K562 (cell line): ENCODE data around the gene SNX33. TPM values are rescaled to one million over a fixed set of nuclear protein-coding genes. Genes with fewer than 3 reads are reported as not detected.

Experiments
- CREB3L1 ChIP-seq: fragments of 450-650 bp; IDR thresholded peaks from 2 replicates; pipeline ENCODE4 v1.6.1; 2014; ENCODE audit warnings: low read depth, mild to moderate bottlenecking, moderate library complexity, borderline replicate concordance
- E4F1 ChIP-seq: fragments of 250-450 bp; sonication (Bioruptor Pico); IDR thresholded peaks from 2 replicates; pipeline ENCODE4 v1.5.0; 2021; ENCODE audit warnings: mild to moderate bottlenecking, borderline replicate concordance
- ERF ChIP-seq: fragments of 450-650 bp; formaldehyde crosslinking; IDR thresholded peaks from 2 replicates; pipeline ENCODE4 v1.4.0; 2020; ENCODE audit warnings: mild to moderate bottlenecking, mixed read lengths
- ESRRA ChIP-seq: fragments of 450-650 bp; IDR thresholded peaks from 2 replicates; pipeline ENCODE4 v1.6.1; 2014; ENCODE audit warnings: low read depth, mild to moderate bottlenecking, moderate library complexity, borderline replicate concordance
- ETV6 ChIP-seq, 3 experiments: fragments of 150-350 bp in 1 of 3; sonication (generic) in 1 of 3; formaldehyde crosslinking in 1 of 3; IDR thresholded peaks; 2 replicates each; pipeline versions ENCODE4 v1.6.1 to v1.8.0; 2014 to 2022; ENCODE audit warnings: borderline replicate concordance in 2 of 3, low read depth in 2 of 3, antibody characterized with exemption in 1 of 3, low read length in 1 of 3, mild to moderate bottlenecking in 1 of 3, missing genetic modification reagents in 1 of 3
- HNRNPUL1 ChIP-seq: fragments of 200-400 bp; formaldehyde crosslinking; IDR thresholded peaks from 2 replicates; pipeline ENCODE4 v1.6.1; 2017; ENCODE audit warnings: low read length
- MAFK ChIP-seq: IDR thresholded peaks from 2 replicates; pipeline ENCODE4 v1.6.1; 2011; ENCODE audit warnings: low read length, improper control_type of control experiment
- POU5F1 ChIP-seq: fragments of 150-350 bp; IDR thresholded peaks from 2 replicates; pipeline ENCODE4 v1.6.1; 2014; ENCODE audit warnings: borderline replicate concordance, low read length, low read depth, mild to moderate bottlenecking; ENCODE audit not compliant: partially characterized antibody
- SMARCB1 ChIP-seq: IDR thresholded peaks from 2 replicates; pipeline ENCODE4 v1.6.1; 2011; ENCODE audit warnings: improper control_type of control experiment, low read depth; ENCODE audit not compliant: insufficient read length
- TCF7L2 ChIP-seq: fragments of 150-350 bp; IDR thresholded peaks from 2 replicates; pipeline ENCODE4 v1.6.1; 2016; ENCODE audit warnings: low read depth, mild to moderate bottlenecking, low read length, moderate library complexity
- ZBTB7A ChIP-seq: IDR thresholded peaks from 2 replicates; pipeline ENCODE4 v1.6.1; 2011; ENCODE audit warnings: low read depth, mild to moderate bottlenecking, low read length, moderate library complexity, borderline replicate concordance; ENCODE audit not compliant: control insufficient read depth
- ZBTB9 ChIP-seq: fragments of 450-650 bp; formaldehyde crosslinking; IDR thresholded peaks from 2 replicates; pipeline ENCODE4 v1.4.0; 2020; ENCODE audit warnings: mild to moderate bottlenecking, moderate library complexity
- ZNF140 ChIP-seq: fragments of 250-450 bp; sonication (Bioruptor Pico); IDR thresholded peaks from 2 replicates; pipeline ENCODE4 v1.8.0; 2021; ENCODE audit warnings: moderate library complexity, mild to moderate bottlenecking, inconsistent platforms
- polyA plus RNA-seq, 8 experiments: library from polyadenylated mRNA; depleted of rRNA in 4 of 8; stranded (reverse) in 5 of 8; unstranded in 3 of 8; fragments of >200 nt; fragmentation: Nextera tagmentation in 2 of 8; fragmentation: Illumina TruSeq in 1 of 8; extraction: Ambion mirVana in 2 of 8; extraction: Trizol in 1 of 8; gene quantifications; 2 replicates each; pipeline versions ENCODE4 v1.2.1 to v1.2.3, GENCODE V29; 2011 to 2014; ENCODE audit warnings: inconsistent platforms in 1 of 8, missing spikeins in 1 of 8
- total RNA-seq, 7 experiments: library from RNA; depleted of rRNA in 6 of 7; stranded (reverse); fragments of >200 nt in 6 of 7; fragmentation: Illumina TruSeq in 2 of 7; extraction: Trizol in 2 of 7; gene quantifications; 2 replicates each; pipeline versions ENCODE4 v1.2.1 to v1.2.3, GENCODE V29; 2011 to 2021; ENCODE audit warnings: low replicate concordance in 1 of 7

SNX33 gene
- total and polyA plus RNA-seq, 9 of the 15 experiments (the other 6 are each of a cell fraction or from before 2014, with no cell fraction given) = 1.4 to 14.1 (median 8.2) TPM

GRCh38 chr15:75671730-75672602 is 24.3 kb downstream of the SNX33 start (continued):
- TF ChIP-seq MAFK = peak; percentile 27; the same call in 1 of the 2 replicates
- TF ChIP-seq ESRRA = no peak
- no peak for TF ChIP-seq ZBTB7A
- TF ChIP-seq CREB3L1 = no peak
- TF ChIP-seq HNRNPUL1 = no peak
- no peak for TF ChIP-seq ZBTB9
- no peak for TF ChIP-seq ERF
- TF ChIP-seq POU5F1 = no peak
- TF ChIP-seq ETV6 (IDR thresholded peaks at IDR 0.05; ENCODE audit: borderline replicate concordance in 1 of 2, low read depth in 2 of 2, low read length in 1 of 2) = no peak
- TF ChIP-seq ETV6 (CRISPR knock-in tag; IDR thresholded peaks at IDR 0.05; ENCODE audit: borderline replicate concordance) = no peak
- TF ChIP-seq E4F1 (CRISPR knock-in tag) = no peak
- TF ChIP-seq SMARCB1 = no peak
- no peak for TF ChIP-seq ZNF140 (CRISPR knock-in tag)
- TF ChIP-seq TCF7L2 = no peak
